HG03039 (cell line): ENCODE data around the gene PRPSAP1.

ENCODE experiments used
- ATAC-seq: cut with Tn5 transposase; IDR thresholded peaks from one replicate; pipeline ENCODE4 v1.9.1; 2021; ENCODE audit warnings: mild to moderate bottlenecking, moderate library complexity; ENCODE audit not compliant: unreplicated experiment

The PRPSAP1 gene

GRCh38 chr17:76278952-76279741 is 74.6 kb downstream of the PRPSAP1 start:
- ATAC-seq: no peak

GRCh38 chr17:76278268-76278908 is 75.3 kb downstream of the PRPSAP1 start:
- ATAC-seq: no peak

- ATAC-seq: no peak
Observed at GRCh38 chr17:76277300-76278267, 76.1 kb downstream of the PRPSAP1 start.

- no peak for ATAC-seq
Observed at GRCh38 chr17:76276461-76277299, 77.0 kb downstream of the PRPSAP1 start.

- ATAC-seq: no peak
Observed at GRCh38 chr17:76276069-76276431, 77.7 kb downstream of the PRPSAP1 start.

GRCh38 chr17:76275382-76276068 is 78.2 kb downstream of the PRPSAP1 start:
- ATAC-seq: no peak

- no peak for ATAC-seq
Observed at GRCh38 chr17:76274112-76274956, 79.4 kb downstream of the PRPSAP1 start.

GRCh38 chr17:76273445-76274111 is 80.1 kb downstream of the PRPSAP1 start:
- no peak for ATAC-seq

GRCh38 chr17:76272541-76273444 is 80.9 kb downstream of the PRPSAP1 start:
- ATAC-seq: peak; percentile 20

- ATAC-seq: peak; percentile 35
Observed at GRCh38 chr17:76271669-76272540, 81.8 kb downstream of the PRPSAP1 start.

- no peak for ATAC-seq
Observed at GRCh38 chr17:76270770-76271668, 82.7 kb downstream of the PRPSAP1 start.

GRCh38 chr17:76270127-76270592 is 83.6 kb downstream of the PRPSAP1 start:
- ATAC-seq: no peak

- ATAC-seq: no peak
Observed at GRCh38 chr17:76268991-76269981, 84.4 kb downstream of the PRPSAP1 start.
